AG09319 (cell line): ENCODE data around the gene SLC44A5.

Experiments
- DNase-seq: peaks from one replicate; pipeline ENCODE4 v3.0.0-alpha.2; 2010; ENCODE audit warnings: low read depth; ENCODE audit errors: extremely low read depth
- TF ChIP-seq, protein P1 (sequence below): IDR thresholded peaks from 2 replicates; pipeline ENCODE4 v1.5.1; 2011; ENCODE audit warnings: low read depth, mild to moderate bottlenecking, inconsistent platforms, low read length, moderate library complexity

SLC44A5 gene

DNA sequence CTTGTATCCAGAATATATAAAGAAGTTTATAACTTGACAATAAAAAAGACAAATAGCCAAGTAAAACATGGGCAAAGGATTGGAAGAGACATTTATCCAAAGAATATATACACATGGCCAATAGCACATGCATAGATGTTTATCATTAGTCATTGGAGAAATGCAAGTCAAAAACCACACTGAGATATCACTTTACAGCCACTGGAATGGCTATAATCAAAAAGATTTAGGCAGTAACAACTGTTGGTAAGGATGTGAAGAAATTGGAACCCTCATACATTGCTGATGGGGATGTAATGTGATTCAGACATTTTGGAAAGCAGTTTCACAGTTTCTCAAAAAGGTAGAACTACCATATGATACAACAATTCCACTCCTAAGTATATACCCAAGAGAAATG lies 51.1 kb downstream of the SLC44A5 start:
- TF ChIP-seq, protein P1, sequence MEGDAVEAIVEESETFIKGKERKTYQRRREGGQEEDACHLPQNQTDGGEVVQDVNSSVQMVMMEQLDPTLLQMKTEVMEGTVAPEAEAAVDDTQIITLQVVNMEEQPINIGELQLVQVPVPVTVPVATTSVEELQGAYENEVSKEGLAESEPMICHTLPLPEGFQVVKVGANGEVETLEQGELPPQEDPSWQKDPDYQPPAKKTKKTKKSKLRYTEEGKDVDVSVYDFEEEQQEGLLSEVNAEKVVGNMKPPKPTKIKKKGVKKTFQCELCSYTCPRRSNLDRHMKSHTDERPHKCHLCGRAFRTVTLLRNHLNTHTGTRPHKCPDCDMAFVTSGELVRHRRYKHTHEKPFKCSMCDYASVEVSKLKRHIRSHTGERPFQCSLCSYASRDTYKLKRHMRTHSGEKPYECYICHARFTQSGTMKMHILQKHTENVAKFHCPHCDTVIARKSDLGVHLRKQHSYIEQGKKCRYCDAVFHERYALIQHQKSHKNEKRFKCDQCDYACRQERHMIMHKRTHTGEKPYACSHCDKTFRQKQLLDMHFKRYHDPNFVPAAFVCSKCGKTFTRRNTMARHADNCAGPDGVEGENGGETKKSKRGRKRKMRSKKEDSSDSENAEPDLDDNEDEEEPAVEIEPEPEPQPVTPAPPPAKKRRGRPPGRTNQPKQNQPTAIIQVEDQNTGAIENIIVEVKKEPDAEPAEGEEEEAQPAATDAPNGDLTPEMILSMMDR, result no peak
- DNase-seq, result no peak

- no peak for DNase-seq
- TF ChIP-seq, protein P1, result no peak
These were observed 51.8 kb downstream of the SLC44A5 start for GRCh38 chr1:75559136-75559535.

GRCh38 chr1:75554870-75555269 lies 56.0 kb downstream of the SLC44A5 start:
- DNase-seq, result no peak
- TF ChIP-seq, protein P1, result no peak

DNA sequence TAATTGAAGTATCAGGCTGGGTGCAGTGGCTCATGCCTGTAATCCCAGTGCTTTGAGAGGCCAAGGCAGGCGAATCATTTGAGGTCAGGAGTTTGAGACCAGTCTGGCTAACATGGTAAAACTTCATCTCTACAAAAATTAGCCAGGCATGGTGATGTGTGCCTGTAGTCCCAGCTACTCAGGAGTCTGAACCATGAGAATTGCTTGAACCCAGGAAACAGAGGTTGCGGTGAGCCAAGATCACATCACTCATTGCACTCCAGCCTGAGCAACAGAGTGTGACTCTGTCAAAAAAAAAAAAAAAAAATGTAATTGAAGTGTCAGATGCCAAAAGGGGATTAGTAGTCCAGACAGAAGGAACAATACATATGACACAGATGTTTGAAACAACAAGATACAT lies 56.7 kb downstream of the SLC44A5 start:
- TF ChIP-seq, protein P1, result no peak
- no peak for DNase-seq

DNA sequence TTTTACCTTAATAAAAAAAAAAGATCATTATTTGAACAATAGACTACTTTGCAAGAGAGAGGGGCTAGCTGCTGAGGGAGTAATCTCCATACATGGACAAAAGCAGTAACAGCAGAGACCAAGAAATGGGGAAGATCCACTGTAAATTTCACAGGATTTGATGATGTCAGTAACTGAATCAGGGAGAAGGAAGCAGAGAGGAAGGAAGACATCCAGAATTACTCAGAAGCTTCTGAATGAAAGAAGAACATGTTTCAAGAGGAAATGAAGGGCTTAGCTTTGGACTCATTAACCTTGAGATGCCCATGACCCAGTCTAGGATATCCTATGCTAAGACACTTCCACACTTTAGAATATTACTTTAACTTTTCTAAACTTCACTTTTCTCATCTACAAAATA lies 60.4 kb downstream of the SLC44A5 start:
- no peak for DNase-seq
- TF ChIP-seq, protein P1, result no peak

DNA sequence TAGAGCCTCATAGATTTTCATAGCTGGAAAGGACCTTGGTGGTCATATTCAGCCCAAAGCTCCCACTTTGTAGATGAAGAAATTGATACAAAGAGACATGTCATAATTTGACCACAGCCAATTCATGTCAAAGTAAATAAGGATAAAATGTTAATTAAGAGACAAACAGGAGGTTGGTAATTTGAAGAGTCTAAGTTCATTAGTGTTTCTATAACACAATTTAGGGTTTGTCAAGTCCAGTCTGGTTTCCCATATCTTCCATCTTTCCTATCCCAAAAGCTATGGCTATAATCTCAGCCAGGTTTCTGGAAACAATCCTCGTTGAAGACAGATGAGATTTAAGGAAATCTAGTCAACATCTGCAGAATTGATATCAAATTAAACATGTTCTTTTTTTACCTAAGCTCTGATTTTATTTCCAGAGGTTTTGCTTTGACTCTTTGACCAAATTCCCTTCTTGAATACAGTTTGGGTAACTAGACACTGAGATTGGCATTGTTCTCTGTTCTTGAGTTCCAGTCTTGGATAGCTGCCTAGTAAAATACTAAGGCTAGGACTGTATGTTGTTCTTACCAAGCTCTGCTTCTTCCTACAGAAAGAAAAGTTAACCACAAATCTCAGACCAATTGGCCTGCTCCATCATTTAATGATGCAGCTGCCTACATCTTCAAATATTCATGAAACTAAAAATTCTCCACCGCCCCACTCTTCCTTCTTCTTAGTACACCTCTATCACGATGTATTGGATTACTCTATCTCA lies 62.0 kb downstream of the SLC44A5 start:
- TF ChIP-seq, protein P1, result no peak
- no peak for DNase-seq

- DNase-seq, result no peak
- TF ChIP-seq, protein P1, result no peak
These were observed 67.2 kb downstream of the SLC44A5 start for GRCh38 chr1:75543705-75544104.
